SK-N-SH (cell line): ENCODE data around the gene DAB2IP. TPM values are rescaled to one million over a fixed set of nuclear protein-coding genes. Genes with fewer than 3 reads are reported as not detected.

Experiments used
- CTCF ChIA-PET: fragments of 300-600, 350-600 bp; formaldehyde crosslinking; extraction: SDS; loops from one replicate; lab custom pipeline; 2021; lab: Yijun Ruan, JAX
- POLR2A ChIA-PET: fragments of 350-600 bp; sonication (Branson Sonifier 250); formaldehyde crosslinking; extraction: SDS; loops from one replicate; lab custom pipeline; 2020; ENCODE audit warnings: antibody characterized with exemption, inconsistent platforms; lab: Yijun Ruan, JAX
- DNase-seq: peaks from one replicate; pipeline ENCODE4 v3.0.0; 2012
- H2AFZ ChIP-seq: fragments of 200-600 bp; sonication (generic); 2 replicates; pipeline ENCODE4 v1.8.1; 2016; ENCODE audit warnings: antibody characterized with exemption, mild to moderate bottlenecking, low read depth
- H3F3A ChIP-seq: fragments of 200-600 bp; sonication (generic); replicated peaks from 2 replicates; pipeline ENCODE3; 2016; ENCODE audit warnings: antibody characterized with exemption, mild to moderate bottlenecking; ENCODE audit not compliant: insufficient read depth
- H3K27ac ChIP-seq, 2 experiments: fragments of 200-500 bp in 1 of 2; fragments of 200-600 bp in 1 of 2; sonication (Bioruptor generic) in 1 of 2; sonication (generic), shearing (Covaris generic) in 1 of 2; 2 replicates each; pipeline versions ENCODE4 v1.5.1 to v1.6.1; 2014 to 2016; ENCODE audit warnings: low read depth in 2 of 2, inconsistent platforms in 1 of 2, low read length in 1 of 2, mild to moderate bottlenecking in 1 of 2, mixed read lengths in 1 of 2
- H3K27me3 ChIP-seq: fragments of 200-600 bp; sonication (generic), shearing (Covaris generic); 2 replicates; pipeline ENCODE4 v1.6.1; 2016; ENCODE audit warnings: mixed run types; ENCODE audit not compliant: insufficient read depth
- H3K36me3 ChIP-seq, 2 experiments: fragments of 200-500 bp in 1 of 2; fragments of 200-600 bp in 1 of 2; sonication (Bioruptor generic) in 1 of 2; sonication (generic) in 1 of 2; replicated peaks in 1 of 2; 2 replicates each; pipeline versions ENCODE3 to v1.5.1; 2014 to 2016; ENCODE audit warnings: low read length in 1 of 2, mild to moderate bottlenecking in 1 of 2; ENCODE audit not compliant: insufficient read depth in 2 of 2, control insufficient read depth in 1 of 2
- H3K4me1 ChIP-seq, 2 experiments: fragments of 200-500 bp in 1 of 2; fragments of 200-600 bp in 1 of 2; sonication (Bioruptor generic) in 1 of 2; sonication (generic), shearing (Covaris generic) in 1 of 2; 2 replicates each; pipeline versions ENCODE4 v1.5.1 to v1.6.1; 2014 to 2016; ENCODE audit warnings: low read depth in 1 of 2, low read length in 1 of 2, mixed run types in 1 of 2; ENCODE audit not compliant: insufficient read depth in 2 of 2, control insufficient read depth in 1 of 2
- H3K4me2 ChIP-seq: fragments of 200-600 bp; sonication (generic), shearing (Covaris generic); 2 replicates; pipeline ENCODE4 v1.6.1; 2017; ENCODE audit warnings: mixed run types
- H3K4me3 ChIP-seq, 2 experiments: fragments of 200-500 bp in 1 of 2; fragments of 200-600 bp in 1 of 2; sonication (Bioruptor generic) in 1 of 2; sonication (generic), shearing (Covaris generic) in 1 of 2; 2 replicates each; pipeline versions ENCODE4 v1.5.1 to v1.8.1; 2014 to 2016; ENCODE audit warnings: low read depth in 2 of 2, inconsistent platforms in 1 of 2, low read length in 1 of 2, mild to moderate bottlenecking in 1 of 2, mixed read lengths in 1 of 2, moderate library complexity in 1 of 2
- H3K79me2 ChIP-seq: fragments of 200-600 bp; sonication (generic); 2 replicates; pipeline ENCODE4 v1.8.1; 2017; ENCODE audit warnings: mild to moderate bottlenecking; ENCODE audit not compliant: insufficient read depth
- H3K9ac ChIP-seq: fragments of 200-600 bp; sonication (generic); 2 replicates; pipeline ENCODE4 v1.6.1; 2017; ENCODE audit warnings: mixed run types
- H3K9me2 ChIP-seq: fragments of 200-600 bp; sonication (generic); 2 replicates; pipeline ENCODE4 v1.6.1; 2017; ENCODE audit warnings: mixed run types
- H3K9me3 ChIP-seq: fragments of 200-600 bp; sonication (generic); 2 replicates; pipeline ENCODE4 v1.6.1; 2017; ENCODE audit warnings: mixed run types, mild to moderate bottlenecking, moderate library complexity
- H4K20me1 ChIP-seq: fragments of 200-600 bp; sonication (generic); 2 replicates; pipeline ENCODE4 v1.6.1; 2017; ENCODE audit warnings: mild to moderate bottlenecking, mixed run types; ENCODE audit not compliant: insufficient read depth
- ELF1 ChIP-seq: IDR thresholded peaks from 2 replicates; pipeline ENCODE4 v1.4.0; 2012
- EZH2phosphoT487 ChIP-seq: fragments of 200-600 bp; sonication (generic); IDR thresholded peaks from 2 replicates; pipeline ENCODE4 v1.6.1; 2017; ENCODE audit warnings: low read depth, mixed run types, mild to moderate bottlenecking, antibody characterized with exemption, moderate library complexity, borderline replicate concordance
- FOXJ3 ChIP-seq: sonication (generic); formaldehyde crosslinking; IDR thresholded peaks from 2 replicates; pipeline ENCODE4 v1.5.1; 2020; ENCODE audit warnings: mild to moderate bottlenecking, missing genetic modification reagents
- GATA2 ChIP-seq: sonication (generic); formaldehyde crosslinking; IDR thresholded peaks from 2 replicates; pipeline ENCODE4 v1.5.0; 2020; ENCODE audit warnings: mild to moderate bottlenecking, missing genetic modification reagents
- MEF2A ChIP-seq: IDR thresholded peaks from 2 replicates; pipeline ENCODE4 v1.4.0; 2012; ENCODE audit warnings: low read depth, borderline replicate concordance
- MXI1 ChIP-seq: IDR thresholded peaks from 2 replicates; pipeline ENCODE4 v1.6.1; 2012; ENCODE audit warnings: mild to moderate bottlenecking, low read depth, low read length, improper control_type of control experiment
- NFIC ChIP-seq: IDR thresholded peaks from 2 replicates; pipeline ENCODE4 v1.4.0; 2012; ENCODE audit warnings: borderline replicate concordance
- POLR2AphosphoS5 ChIP-seq: IDR thresholded peaks from 2 replicates; pipeline ENCODE4 v1.6.1; 2012; ENCODE audit warnings: low read depth, low read length
- RAD21 ChIP-seq: IDR thresholded peaks from 2 replicates; pipeline ENCODE4 v1.6.1; 2012; ENCODE audit warnings: mild to moderate bottlenecking, low read length
- RCOR1 ChIP-seq: fragments of 150-350 bp; IDR thresholded peaks from 2 replicates; pipeline ENCODE4 v1.6.1; 2017; ENCODE audit warnings: antibody characterized with exemption, low read length
- RXRA ChIP-seq: IDR thresholded peaks from 2 replicates; pipeline ENCODE4 v1.4.0; 2012; ENCODE audit warnings: low read depth, mild to moderate bottlenecking, borderline replicate concordance
- SIN3A ChIP-seq: IDR thresholded peaks from 2 replicates; pipeline ENCODE4 v1.6.1; 2012; ENCODE audit warnings: low read depth, mild to moderate bottlenecking, low read length, moderate library complexity, borderline replicate concordance
- SMC3 ChIP-seq: IDR thresholded peaks from 2 replicates; pipeline ENCODE4 v1.6.1; 2012; ENCODE audit warnings: low read depth, low read length, improper control_type of control experiment
- TCF12 ChIP-seq: IDR thresholded peaks from 2 replicates; pipeline ENCODE4 v1.4.0; 2012
- WGBS: methylation state at CpG from one replicate; pipeline ENCODE4 v1.1.6; 2017; ENCODE audit warnings: low lambda C conversion rate; 5-methylcytosine and 5-hydroxymethylcytosine counted together
- polyA plus RNA-seq, 3 experiments: library from polyadenylated mRNA; depleted of rRNA; stranded (reverse); fragments of >200 nt; gene quantifications; 2 replicates each; pipeline ENCODE4 v1.2.3, GENCODE V29; 2012
- TF ChIP-seq, protein P1 (sequence below): fragments of 150-350 bp; IDR thresholded peaks from 2 replicates; pipeline ENCODE4 v1.6.1; 2017; ENCODE audit warnings: antibody characterized with exemption, low read length, low read depth, borderline replicate concordance
- TF ChIP-seq, protein P2 (sequence below): fragments of 150-350 bp; IDR thresholded peaks from 2 replicates; pipeline ENCODE4 v1.6.1; 2016; ENCODE audit warnings: mild to moderate bottlenecking, low read depth, low read length
- TF ChIP-seq, protein P3 (sequence below): IDR thresholded peaks from 2 replicates; pipeline ENCODE4 v1.4.0; 2012; ENCODE audit warnings: low read depth, borderline replicate concordance
- TF ChIP-seq, protein P4 (sequence below): IDR thresholded peaks from 2 replicates; pipeline ENCODE4; 2012
- TF ChIP-seq, protein P5 (sequence below): IDR thresholded peaks from 2 replicates; pipeline ENCODE4 v1.4.0; 2012; ENCODE audit warnings: low read depth, borderline replicate concordance

The DAB2IP gene
- polyA plus RNA-seq, 1 of the 3 experiments (the other 2 are of a cell fraction), result 21.4 TPM

DNA sequence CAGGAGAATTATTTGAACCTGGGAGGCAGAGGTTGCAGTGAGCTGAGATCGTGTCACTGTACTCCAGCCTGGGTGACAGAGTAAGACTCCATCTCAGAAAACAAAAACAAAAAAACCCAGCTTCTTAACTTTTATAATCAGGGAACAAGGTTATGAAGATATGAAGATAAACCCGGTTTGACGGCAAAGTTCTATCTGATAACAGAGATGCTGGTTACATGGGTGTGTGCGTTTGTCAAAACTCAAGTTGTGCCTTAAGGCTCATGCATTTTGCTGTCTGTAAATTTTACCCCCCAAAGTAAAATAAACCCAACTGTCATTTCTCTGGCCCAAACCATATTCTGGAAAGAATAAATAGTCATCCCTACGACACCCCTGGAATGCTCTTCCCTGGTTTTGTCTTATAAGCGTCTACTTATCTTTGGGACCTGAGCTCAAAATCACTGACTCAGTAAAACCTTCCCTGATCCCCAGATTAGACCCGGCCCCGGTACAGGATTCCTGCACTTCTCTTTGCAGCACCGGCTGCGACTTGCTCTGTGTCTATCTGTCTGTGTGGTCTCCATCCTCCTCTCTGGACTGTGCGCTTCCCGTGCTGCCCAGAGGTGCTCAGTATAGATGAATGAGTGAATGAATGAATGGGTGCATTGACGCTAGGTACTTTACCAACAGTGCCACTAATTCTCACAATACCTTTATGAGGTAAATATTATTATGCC, 172.2 kb downstream of the DAB2IP start:
- Histone ChIP-seq H3K4me2 (no peak overlapping the region), H3K27me3 (no peaks in the 10 kb centered on the region), H3K4me1 (peaks cover 0 to 29% of the 10 kb centered on the region in 2 experiments; a peak in 2 of 4 replicates), H3F3A (no peaks in the 10 kb centered on the region)
- POLR2A ChIA-PET, result no interaction called here
- TF ChIP-seq, protein P1, sequence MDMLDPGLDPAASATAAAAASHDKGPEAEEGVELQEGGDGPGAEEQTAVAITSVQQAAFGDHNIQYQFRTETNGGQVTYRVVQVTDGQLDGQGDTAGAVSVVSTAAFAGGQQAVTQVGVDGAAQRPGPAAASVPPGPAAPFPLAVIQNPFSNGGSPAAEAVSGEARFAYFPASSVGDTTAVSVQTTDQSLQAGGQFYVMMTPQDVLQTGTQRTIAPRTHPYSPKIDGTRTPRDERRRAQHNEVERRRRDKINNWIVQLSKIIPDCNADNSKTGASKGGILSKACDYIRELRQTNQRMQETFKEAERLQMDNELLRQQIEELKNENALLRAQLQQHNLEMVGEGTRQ, result no peak
- TF ChIP-seq EZH2phosphoT487 (no peak), GATA2 (no peak)
- TF ChIP-seq, protein P2, sequence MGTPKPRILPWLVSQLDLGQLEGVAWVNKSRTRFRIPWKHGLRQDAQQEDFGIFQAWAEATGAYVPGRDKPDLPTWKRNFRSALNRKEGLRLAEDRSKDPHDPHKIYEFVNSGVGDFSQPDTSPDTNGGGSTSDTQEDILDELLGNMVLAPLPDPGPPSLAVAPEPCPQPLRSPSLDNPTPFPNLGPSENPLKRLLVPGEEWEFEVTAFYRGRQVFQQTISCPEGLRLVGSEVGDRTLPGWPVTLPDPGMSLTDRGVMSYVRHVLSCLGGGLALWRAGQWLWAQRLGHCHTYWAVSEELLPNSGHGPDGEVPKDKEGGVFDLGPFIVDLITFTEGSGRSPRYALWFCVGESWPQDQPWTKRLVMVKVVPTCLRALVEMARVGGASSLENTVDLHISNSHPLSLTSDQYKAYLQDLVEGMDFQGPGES, result no peak
- TF ChIP-seq, all 33 proteins: peak for 0
- Histone ChIP-seq H3K4me3 (no peak overlapping the region), H3K9me2 (no peaks in the 10 kb centered on the region), H3K9ac (no peak overlapping the region), H3K36me3 (no peaks in the 10 kb centered on the region), H3K27ac (no peak overlapping the region), H3K79me2 (no peaks in the 10 kb centered on the region), H2AFZ (no peak overlapping the region), H4K20me1 (no peaks in the 10 kb centered on the region), H3K9me3 (no peaks in the 10 kb centered on the region)
- WGBS, result 94% methylated on average over 13 of the region's 13 CpGs
- no peak for DNase-seq
- CTCF ChIA-PET, result interaction anchor here (2.0 kb wide), 1 partner anchor 10 kb away, joined by 5 read pairs; no protein-coding TSS in a partner anchor

DNA sequence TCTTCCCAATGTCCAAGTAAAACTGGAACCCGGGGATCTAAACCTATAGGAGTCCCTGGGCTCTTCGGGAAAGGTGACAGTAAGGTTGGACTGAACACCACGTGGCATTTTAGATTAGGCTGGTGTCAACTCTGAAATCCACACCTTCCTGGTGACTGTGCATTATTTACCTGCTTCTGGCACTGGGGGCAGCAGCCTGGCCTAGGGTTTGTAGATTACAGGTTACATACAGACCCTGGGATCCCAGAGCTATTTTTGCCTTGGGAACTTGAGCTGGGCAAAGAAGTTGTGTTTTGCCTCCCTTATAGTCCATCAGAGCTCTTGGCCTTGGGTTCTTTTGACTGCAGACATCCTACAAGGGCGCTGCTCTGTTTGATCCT, 173.2 kb downstream of the DAB2IP start:
- no peaks in the 10 kb centered on the region for H3K9me2 ChIP-seq
- H3K4me3 ChIP-seq, result no peak overlapping the region
- no peaks in the 10 kb centered on the region for H3K9me3 ChIP-seq
- no peak for DNase-seq
- WGBS, result 86% methylated on average over 3 of the region's 4 CpGs
- H3F3A ChIP-seq, result no peaks in the 10 kb centered on the region
- H4K20me1 ChIP-seq, result no peaks in the 10 kb centered on the region
- no peak overlapping the region for H3K9ac ChIP-seq
- H3K36me3 ChIP-seq, result no peaks in the 10 kb centered on the region
- POLR2A ChIA-PET, result no interaction called here
- H3K4me1 ChIP-seq, result peaks cover 0 to 24% of the 10 kb centered on the region in 2 experiments; a peak in 2 of 4 replicates
- H2AFZ ChIP-seq, result no peak overlapping the region
- CTCF ChIA-PET, result interaction anchor here (2.0 kb wide), 1 partner anchor 9 kb away, joined by 5 read pairs; no protein-coding TSS in a partner anchor
- no peaks in the 10 kb centered on the region for H3K27me3 ChIP-seq
- H3K4me2 ChIP-seq, result no peak overlapping the region
- H3K27ac ChIP-seq, result no peak overlapping the region
- H3K79me2 ChIP-seq, result no peaks in the 10 kb centered on the region
- TF ChIP-seq ELF1, result no peak
- TF ChIP-seq, protein P3, sequence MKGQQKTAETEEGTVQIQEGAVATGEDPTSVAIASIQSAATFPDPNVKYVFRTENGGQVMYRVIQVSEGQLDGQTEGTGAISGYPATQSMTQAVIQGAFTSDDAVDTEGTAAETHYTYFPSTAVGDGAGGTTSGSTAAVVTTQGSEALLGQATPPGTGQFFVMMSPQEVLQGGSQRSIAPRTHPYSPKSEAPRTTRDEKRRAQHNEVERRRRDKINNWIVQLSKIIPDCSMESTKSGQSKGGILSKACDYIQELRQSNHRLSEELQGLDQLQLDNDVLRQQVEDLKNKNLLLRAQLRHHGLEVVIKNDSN, result no peak
- TF ChIP-seq, protein P4, sequence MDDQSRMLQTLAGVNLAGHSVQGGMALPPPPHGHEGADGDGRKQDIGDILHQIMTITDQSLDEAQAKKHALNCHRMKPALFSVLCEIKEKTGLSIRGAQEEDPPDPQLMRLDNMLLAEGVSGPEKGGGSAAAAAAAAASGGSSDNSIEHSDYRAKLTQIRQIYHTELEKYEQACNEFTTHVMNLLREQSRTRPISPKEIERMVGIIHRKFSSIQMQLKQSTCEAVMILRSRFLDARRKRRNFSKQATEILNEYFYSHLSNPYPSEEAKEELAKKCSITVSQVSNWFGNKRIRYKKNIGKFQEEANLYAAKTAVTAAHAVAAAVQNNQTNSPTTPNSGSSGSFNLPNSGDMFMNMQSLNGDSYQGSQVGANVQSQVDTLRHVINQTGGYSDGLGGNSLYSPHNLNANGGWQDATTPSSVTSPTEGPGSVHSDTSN, result no peak
- TF ChIP-seq MXI1, result no peak
- TF ChIP-seq FOXJ3 (CRISPR knock-in tag), result no peak
- no peak for TF ChIP-seq POLR2AphosphoS5
- TF ChIP-seq NFIC, result no peak
- no peak for TF ChIP-seq MEF2A
- TF ChIP-seq RCOR1, result no peak
- TF ChIP-seq RAD21, result no peak
- no peak for TF ChIP-seq GATA2
- TF ChIP-seq RXRA, result no peak
- TF ChIP-seq SIN3A, result no peak
- TF ChIP-seq SMC3, result no peak
- TF ChIP-seq, protein P1, result no peak
- no peak for TF ChIP-seq TCF12
- TF ChIP-seq, protein P5, sequence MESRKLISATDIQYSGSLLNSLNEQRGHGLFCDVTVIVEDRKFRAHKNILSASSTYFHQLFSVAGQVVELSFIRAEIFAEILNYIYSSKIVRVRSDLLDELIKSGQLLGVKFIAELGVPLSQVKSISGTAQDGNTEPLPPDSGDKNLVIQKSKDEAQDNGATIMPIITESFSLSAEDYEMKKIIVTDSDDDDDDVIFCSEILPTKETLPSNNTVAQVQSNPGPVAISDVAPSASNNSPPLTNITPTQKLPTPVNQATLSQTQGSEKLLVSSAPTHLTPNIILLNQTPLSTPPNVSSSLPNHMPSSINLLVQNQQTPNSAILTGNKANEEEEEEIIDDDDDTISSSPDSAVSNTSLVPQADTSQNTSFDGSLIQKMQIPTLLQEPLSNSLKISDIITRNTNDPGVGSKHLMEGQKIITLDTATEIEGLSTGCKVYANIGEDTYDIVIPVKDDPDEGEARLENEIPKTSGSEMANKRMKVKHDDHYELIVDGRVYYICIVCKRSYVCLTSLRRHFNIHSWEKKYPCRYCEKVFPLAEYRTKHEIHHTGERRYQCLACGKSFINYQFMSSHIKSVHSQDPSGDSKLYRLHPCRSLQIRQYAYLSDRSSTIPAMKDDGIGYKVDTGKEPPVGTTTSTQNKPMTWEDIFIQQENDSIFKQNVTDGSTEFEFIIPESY, result no peak
